ENCODE results near the gene ABHD6.

- TF ChIP-seq GATA2 (IDR thresholded peaks at IDR 0.05; ENCODE audit: low read depth, low read length) (no peak), GATA3 (IDR thresholded peaks at IDR 0.05; ENCODE audit: low read depth, low read length) (no peak)
Measured at GRCh38 chr3:58218904-58219303, 18.7 kb upstream of the ABHD6 start.
